Suppressor macrophage treated with lipopolysaccharide for 4 hours (primary cell): ENCODE data around the gene CAMK2B.
A peak's percentile ranks its signal among the peaks of the same experiment; 100 is the strongest.
"Not testable (repeated sequence)": the region's sequence is repeated elsewhere in the genome, so short reads cannot be mapped to it uniquely, and the experiment has no call there.

Experiments used
- DNase-seq: peaks from one replicate; pipeline ENCODE4 v3.0.0-alpha.2; 2020

Gene CAMK2B

DNA sequence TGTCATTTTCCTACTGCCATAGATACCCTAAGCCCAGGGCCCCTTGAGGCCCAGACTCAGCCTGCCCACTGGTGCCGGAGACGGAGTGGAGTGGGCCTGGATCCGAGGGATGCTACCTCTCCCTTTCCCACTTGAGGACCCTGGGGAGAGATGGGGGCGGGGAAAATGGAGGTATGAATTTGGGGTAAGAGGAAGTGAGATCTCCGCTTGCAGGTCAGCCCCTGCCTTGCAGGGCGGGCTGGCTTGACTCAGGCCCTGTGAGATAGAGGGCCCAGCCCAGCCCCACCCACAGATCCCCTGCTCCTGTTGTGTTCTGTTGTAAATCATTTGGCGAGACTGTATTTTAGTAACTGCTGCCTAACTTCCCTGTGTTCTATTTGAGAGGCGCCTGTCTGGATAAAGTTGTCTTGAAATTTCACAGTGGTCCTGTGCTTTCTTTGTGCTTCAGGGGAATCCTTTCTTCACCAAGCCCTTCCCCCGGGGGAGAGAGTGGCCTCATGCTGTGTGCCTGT is 111.5 kb downstream of the CAMK2B start:
- no peak for DNase-seq

DNA sequence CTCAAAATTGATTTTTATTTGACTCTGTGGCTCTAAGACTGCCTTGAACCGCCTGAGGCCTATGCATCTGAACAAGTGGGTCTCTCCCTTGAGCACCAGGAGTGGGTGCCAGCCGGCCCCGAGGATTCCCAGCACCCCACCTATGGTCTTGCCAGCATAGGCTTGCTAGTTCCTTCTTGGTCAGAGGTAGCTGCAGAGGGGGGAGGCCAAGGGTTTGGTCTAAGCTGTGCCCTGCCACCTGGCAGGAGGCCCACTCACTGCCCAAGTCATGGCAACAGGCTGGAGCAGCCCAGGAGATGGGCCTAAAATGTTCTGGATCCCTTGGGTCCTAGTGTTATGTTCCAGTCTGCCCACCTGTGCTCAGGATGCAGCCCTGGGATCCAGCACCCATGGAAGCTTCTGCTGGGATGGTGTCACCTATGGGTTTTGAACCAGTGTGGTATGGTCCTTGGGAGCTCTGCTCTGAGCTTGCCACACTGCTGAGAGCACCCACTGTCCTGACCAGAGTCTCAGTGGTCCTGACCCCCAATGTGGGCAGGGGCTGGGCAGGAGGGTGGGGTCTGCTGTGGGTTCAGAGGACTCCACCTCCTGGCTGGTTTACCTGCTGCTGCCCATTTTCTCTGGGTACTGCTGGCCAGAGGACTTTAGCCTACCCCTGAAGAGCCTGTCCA is 112.1 kb downstream of the CAMK2B start:
- no peak for DNase-seq

- DNase-seq = no peak
These were observed 112.7 kb downstream of the CAMK2B start for GRCh38 chr7:44212581-44213184.

DNA sequence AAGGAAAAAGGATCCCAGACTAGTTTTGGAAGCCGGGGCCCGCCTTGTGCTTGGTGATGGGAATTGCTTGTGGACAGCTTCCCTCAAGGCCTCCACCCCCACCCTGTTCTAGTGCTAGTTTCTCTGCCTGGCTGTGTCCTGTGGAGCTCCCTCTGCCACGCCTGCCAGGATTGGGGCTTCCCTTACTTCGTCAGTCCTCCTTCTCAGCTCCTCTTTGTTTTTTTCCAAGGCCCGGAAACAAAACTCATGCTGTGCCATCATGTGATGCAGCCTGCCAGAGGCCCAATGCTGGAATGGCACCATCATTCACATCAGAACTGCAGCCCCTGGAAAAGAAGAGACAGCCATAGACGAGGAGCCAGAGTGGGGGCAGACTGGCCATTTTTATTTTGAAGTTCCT is 113.4 kb downstream of the CAMK2B start:
- no peak for DNase-seq

GRCh38 chr7:44211126-44211675 is 114.2 kb downstream of the CAMK2B start:
- DNase-seq = no peak

DNA sequence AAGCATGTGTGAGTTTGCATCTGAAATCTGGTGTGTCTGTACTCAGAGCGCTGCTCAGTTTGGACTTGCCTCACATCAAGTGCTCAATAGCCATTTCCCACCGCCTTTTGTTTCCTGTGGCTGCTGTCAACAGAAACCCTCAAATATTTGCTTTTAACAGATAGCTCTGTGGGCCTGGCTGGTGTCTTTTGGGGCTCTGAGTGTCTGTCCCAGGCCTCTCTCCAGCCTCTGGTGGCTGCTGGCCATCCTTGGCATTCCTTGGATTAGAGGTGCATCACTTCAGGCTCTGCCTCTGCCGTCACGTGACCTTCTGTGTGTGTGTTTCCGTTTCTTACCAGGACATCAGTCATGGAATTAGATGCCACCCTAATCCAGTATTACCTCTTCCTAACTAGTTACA is 115.3 kb downstream of the CAMK2B start:
- DNase-seq = no peak

GRCh38 chr7:44208085-44208484 is 117.3 kb downstream of the CAMK2B start:
- DNase-seq = no peak

- no peak for DNase-seq
These were observed 119.4 kb downstream of the CAMK2B start for GRCh38 chr7:44206008-44206407.

DNA sequence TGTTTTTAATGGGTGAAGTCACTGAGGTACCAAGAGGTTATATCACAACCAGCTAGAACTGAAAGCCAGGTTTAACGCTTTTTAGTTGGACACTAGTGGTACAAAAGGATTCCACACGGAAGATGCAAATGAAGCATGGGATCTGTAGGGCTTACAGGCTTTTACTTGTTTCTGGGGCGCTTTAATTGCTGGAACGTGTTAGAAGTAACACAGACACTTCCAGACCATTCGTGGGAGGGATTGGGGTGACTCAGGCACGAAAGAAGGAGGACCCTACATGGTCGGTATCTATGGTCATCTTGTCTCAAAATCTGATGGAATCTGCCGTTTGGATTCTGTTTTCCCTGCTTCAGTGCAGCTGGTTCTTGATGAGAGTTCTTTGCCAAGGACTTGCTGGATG is 123.6 kb downstream of the CAMK2B start:
- peak; percentile 4 for DNase-seq

DNA sequence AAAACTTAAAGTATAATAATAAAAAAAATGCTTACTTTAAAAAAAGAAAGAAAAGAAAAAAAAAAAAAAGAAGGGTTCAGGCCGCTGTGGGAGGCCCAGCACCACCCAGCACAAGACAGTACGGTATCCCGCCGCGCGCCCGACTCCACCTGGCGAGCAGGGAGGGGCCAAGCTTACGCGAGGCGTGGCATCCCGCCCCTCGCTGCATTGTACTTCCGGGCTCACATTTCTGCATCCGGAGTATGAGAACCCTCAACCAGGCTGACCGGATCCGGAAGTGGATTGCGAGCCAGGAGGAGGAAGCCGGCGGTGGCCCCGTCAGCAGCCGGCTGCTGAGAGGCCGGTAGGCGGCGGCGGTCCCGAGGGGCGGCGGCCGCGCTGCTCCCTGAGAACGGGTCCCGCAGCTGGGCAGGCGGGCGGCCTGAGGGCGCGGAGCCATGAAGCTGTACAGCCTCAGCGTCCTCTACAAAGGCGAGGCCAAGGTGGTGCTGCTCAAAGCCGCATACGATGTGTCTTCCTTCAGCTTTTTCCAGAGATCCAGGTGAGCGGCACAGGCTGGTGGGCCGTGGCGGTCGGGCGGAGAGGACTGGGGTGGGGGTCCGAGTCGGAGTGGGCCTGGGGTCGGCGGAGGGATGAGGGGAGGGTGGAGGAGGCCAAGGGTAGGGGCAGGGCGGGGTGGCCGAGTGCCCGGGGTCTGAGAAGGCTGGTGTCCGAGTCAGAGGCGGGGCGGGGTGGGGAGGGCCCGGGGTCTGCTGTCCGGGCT is 124.5 kb downstream of the CAMK2B start, which contains the start of gene YKT6:
YKT6 (plus strand) TSS at position 280 of the 763 bp plus-strand sequence; CDS start at position 438, 158 bp downstream.
- DNase-seq = peak; percentile 97

DNA sequence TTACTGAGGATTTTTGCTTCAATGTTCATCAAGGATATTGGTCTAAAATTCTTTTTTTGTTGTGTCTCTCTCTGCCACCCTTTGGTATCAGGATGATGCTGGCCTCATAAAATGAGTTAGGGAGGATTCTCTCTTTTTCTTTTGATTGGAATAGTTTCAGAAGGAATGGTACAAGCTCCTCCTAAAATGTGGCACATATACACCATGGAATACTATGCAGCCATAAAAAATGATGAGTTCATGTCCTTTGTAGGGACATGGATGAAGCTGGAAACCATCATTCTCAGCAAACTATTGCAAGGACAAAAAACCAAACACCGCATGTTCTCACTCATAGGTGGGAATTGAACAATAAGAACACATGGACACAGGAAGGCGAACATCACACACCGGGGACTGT is 125.2 kb downstream of the CAMK2B start:
- DNase-seq = not testable (repeated sequence)

DNA sequence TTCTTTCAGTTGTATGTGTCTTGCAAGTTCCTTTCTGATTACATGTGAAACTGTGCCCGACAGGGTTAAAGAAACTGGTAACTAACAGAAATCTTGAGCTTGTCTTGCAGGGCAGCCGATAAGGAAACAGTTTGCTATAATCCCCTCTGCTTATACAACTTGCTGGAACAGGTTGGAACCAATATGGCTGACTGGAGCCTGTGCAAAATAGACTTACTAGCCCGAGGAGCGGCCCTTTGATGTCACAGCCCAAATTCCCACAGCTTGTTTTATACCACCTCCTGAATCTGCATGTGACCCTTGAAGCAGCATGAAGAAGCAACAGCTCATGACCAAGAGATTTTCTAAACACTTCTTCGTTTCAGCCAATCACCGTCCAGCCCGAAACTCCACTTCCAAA is 127.9 kb downstream of the CAMK2B start:
- DNase-seq = no peak

DNA sequence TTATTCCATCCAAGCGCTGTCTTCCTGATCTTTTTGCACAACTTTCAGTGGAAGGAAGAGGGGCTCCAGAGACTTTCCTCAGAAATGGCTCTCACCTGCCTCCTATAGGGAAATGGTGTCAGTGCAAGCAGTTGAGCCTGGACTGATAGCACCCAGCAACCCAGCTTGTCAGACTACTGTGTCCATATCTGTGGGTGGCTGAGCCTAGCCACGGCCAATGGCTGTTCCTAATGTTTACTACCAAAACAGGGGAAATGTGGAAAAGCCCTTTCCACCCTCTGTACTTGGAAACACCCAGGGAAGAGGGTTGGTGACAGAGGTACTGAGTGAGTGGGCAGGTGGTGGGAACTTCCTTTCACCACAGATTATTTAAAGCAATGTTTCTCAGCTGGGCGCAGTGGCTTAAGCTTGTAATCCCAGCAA is 128.9 kb downstream of the CAMK2B start:
- peak; percentile 40 for DNase-seq

- peak; percentile 7 for DNase-seq
These were observed 129.5 kb downstream of the CAMK2B start for GRCh38 chr7:44195889-44196288.

- DNase-seq = no peak
These were observed 130.7 kb downstream of the CAMK2B start for GRCh38 chr7:44194562-44195145.

- DNase-seq = peak; percentile 15
These were observed 131.3 kb downstream of the CAMK2B start for GRCh38 chr7:44194069-44194468.

- DNase-seq = no peak
These were observed 132.2 kb downstream of the CAMK2B start for GRCh38 chr7:44193011-44193802.

- no peak for DNase-seq
These were observed 134.2 kb downstream of the CAMK2B start for GRCh38 chr7:44191171-44191570.

GRCh38 chr7:44189993-44190872 is 135.2 kb downstream of the CAMK2B start:
- no peak for DNase-seq

DNA sequence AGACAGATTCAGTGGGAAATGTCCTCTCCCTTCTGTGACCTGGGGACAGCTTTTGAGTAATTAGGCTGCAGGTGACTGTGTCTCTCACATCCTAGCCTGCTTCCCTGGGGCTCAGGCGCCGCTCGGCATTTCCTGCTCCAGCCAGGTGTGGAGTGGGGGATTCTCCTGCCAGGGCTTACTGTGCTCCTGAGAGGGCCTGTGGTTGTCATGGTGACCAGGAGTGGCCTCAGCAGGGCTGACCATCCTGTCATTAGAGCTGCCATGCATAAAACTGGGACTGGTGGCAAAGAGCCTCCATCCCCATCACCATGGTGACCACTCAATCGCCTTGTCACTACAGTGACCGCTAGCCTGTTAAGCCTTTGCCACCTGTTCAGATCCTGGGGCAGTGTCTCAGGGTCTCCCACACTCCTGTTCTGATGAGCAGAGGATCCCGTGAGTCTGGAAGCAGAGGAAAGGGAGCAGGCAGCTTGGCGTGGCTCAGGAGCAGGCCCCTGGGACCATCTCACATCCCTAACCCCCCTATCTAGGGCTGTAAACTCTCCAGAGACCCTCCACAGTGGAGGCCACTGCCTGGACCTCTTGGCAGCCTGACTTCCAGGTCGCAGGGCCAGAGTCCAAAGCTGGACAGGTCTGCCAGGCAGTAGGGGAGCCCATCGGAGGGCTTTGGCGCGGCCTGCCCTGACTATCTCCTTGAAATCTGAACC is 136.0 kb downstream of the CAMK2B start, which contains the start of gene GCK:
GCK (minus strand) TSS at position 154 of the 707 bp plus-strand sequence. CDS start 486 bp downstream, outside the sequence.
- no peak for DNase-seq
